Measurements from ENCODE around the gene ATN1. TPM values are rescaled to one million over a fixed set of nuclear protein-coding genes. Genes with fewer than 3 reads are reported as not detected.

ATN1 gene
- total and polyA plus RNA-seq, 2 donors from 2014 or later, result 34.2 to 119 TPM

- Histone ChIP-seq H3K4me3 (ENCODE audit: low read length in 3 of 3) (peak overlapping the region in 1 of 3 donors; percentile 32), H3K27me3 (ENCODE audit: control insufficient read depth, insufficient read depth, low read length) (no peaks in the 10 kb centered on the region), H3K9ac (ENCODE audit: low read length in 3 of 3) (peak overlapping the region in 1 of 3 donors; percentile 27), H3K4me1 (ENCODE audit: control insufficient read depth in 2 of 3, insufficient read depth in 2 of 3, low read depth in 1 of 3, low read length in 3 of 3) (peaks cover 0 to 26% (median 13%) of the 10 kb centered on the region in 3 donors), H3K9me3 (ENCODE audit: control insufficient read depth in 2 of 3, insufficient read depth in 1 of 3, low read length in 3 of 3) (no peaks in the 10 kb centered on the region), H3K36me3 (ENCODE audit: control insufficient read depth in 2 of 3, insufficient read depth in 3 of 3, low read length in 3 of 3) (peaks cover 4 to 21% (median 9%) of the 10 kb centered on the region in 3 donors), H3K27ac (ENCODE audit: low read depth in 2 of 2, low read length in 2 of 2) (peak overlapping the region; percentile 0 to 80)
- no peak for FAIRE-seq
- TF ChIP-seq CTCF (IDR thresholded peaks at IDR 0.05; ENCODE audit: borderline replicate concordance, extremely low read depth, insufficient read depth), result peak; percentile 17
- intact Hi-C loops (cut with DNase I), result no loop called here
- DNase-seq, result peak; percentile 69 to 88 (median 83)
These were observed 34.0 kb downstream of the ATN1 start for GRCh38 chr12:6961695-6962284.

- no peak for TF ChIP-seq CTCF (IDR thresholded peaks at IDR 0.05; ENCODE audit: borderline replicate concordance, extremely low read depth, insufficient read depth)
- FAIRE-seq (no peak), DNase-seq (peak in 1 of 5 donors; percentile 71)
- H3K9me3 ChIP-seq (ENCODE audit: control insufficient read depth in 2 of 3, insufficient read depth in 1 of 3, low read length in 3 of 3), result no peaks in the 10 kb centered on the region
- peak overlapping the region in 1 of 3 donors; percentile 32 for H3K4me3 ChIP-seq (ENCODE audit: low read length in 3 of 3)
- no peaks in the 10 kb centered on the region for H3K27me3 ChIP-seq (ENCODE audit: control insufficient read depth, insufficient read depth, low read length)
- peak overlapping the region in 1 of 3 donors; percentile 27 for H3K9ac ChIP-seq (ENCODE audit: low read length in 3 of 3)
- H3K36me3 ChIP-seq (ENCODE audit: control insufficient read depth in 2 of 3, insufficient read depth in 3 of 3, low read length in 3 of 3), result peaks cover 4 to 28% (median 14%) of the 10 kb centered on the region in 3 donors
- H3K4me1 ChIP-seq (ENCODE audit: control insufficient read depth in 2 of 3, insufficient read depth in 2 of 3, low read depth in 1 of 3, low read length in 3 of 3), result peaks cover 0 to 26% (median 13%) of the 10 kb centered on the region in 3 donors
- intact Hi-C loops (cut with DNase I), result no loop called here
- peak overlapping the region; percentile 71 to 80 for H3K27ac ChIP-seq (ENCODE audit: low read depth in 2 of 2, low read length in 2 of 2)
These were observed 34.7 kb downstream of the ATN1 start for GRCh38 chr12:6962285-6963015.

- DNase-seq (peak; percentile 74 to 90 (median 77)), FAIRE-seq (no peak)
- Histone ChIP-seq H3K36me3 (ENCODE audit: control insufficient read depth in 2 of 3, insufficient read depth in 3 of 3, low read length in 3 of 3) (peaks cover 4 to 30% (median 21%) of the 10 kb centered on the region in 3 donors), H3K4me1 (ENCODE audit: control insufficient read depth in 2 of 3, insufficient read depth in 2 of 3, low read depth in 1 of 3, low read length in 3 of 3) (peaks cover 0 to 26% (median 13%) of the 10 kb centered on the region in 3 donors), H3K4me3 (ENCODE audit: low read length in 3 of 3) (peak overlapping the region in 2 of 3 donors; percentile 11 to 44), H3K9me3 (ENCODE audit: control insufficient read depth in 2 of 3, insufficient read depth in 1 of 3, low read length in 3 of 3) (no peaks in the 10 kb centered on the region), H3K27ac (ENCODE audit: low read depth in 2 of 2, low read length in 2 of 2) (peak overlapping the region; percentile 71 to 80), H3K27me3 (ENCODE audit: control insufficient read depth, insufficient read depth, low read length) (no peaks in the 10 kb centered on the region), H3K9ac (ENCODE audit: low read length in 3 of 3) (peak overlapping the region in 1 of 3 donors; percentile 58)
- intact Hi-C loops (cut with DNase I), result no loop called here
- TF ChIP-seq CTCF (IDR thresholded peaks at IDR 0.05; ENCODE audit: borderline replicate concordance, extremely low read depth, insufficient read depth), result no peak
These were observed 35.4 kb downstream of the ATN1 start for GRCh38 chr12:6963016-6963731.

Measured in kidney (tissue), 14 donors.